ENCODE data around the gene C18orf63. TPM values are rescaled to one million over a fixed set of nuclear protein-coding genes. Genes with fewer than 3 reads are reported as not detected.

C18orf63 gene
- polyA plus RNA-seq, 1 donor (not counting 4 experiments of a cell fraction or from before 2014, with no cell fraction given), result not detected

DNA sequence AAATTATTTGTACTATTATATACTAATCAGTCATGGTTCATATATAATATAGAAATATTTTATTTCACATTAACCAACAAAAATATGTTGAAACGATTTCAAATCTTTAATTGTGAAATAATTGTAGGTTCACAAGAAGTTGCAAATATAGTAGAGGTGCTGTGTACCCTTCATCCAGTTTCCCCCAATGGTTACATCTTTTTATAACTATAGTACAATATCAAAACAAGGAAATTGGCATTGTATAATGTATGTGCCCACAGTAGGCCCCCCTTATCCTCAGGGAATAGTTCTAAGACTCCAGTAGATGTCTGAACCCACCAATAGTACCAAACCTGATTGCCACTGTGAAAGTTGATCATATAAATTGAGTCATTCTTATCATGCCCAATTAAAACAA, 16.5 kb upstream of the C18orf63 start:
- no peaks in the 10 kb centered on the region for H3K9me3 ChIP-seq (ENCODE audit: control insufficient read depth, low read depth, low read length)
- peaks cover 4% of the 10 kb centered on the region for H3K4me1 ChIP-seq (ENCODE audit: control insufficient read depth, extremely low read depth, insufficient read depth, low read length)
- TF ChIP-seq, protein P1, sequence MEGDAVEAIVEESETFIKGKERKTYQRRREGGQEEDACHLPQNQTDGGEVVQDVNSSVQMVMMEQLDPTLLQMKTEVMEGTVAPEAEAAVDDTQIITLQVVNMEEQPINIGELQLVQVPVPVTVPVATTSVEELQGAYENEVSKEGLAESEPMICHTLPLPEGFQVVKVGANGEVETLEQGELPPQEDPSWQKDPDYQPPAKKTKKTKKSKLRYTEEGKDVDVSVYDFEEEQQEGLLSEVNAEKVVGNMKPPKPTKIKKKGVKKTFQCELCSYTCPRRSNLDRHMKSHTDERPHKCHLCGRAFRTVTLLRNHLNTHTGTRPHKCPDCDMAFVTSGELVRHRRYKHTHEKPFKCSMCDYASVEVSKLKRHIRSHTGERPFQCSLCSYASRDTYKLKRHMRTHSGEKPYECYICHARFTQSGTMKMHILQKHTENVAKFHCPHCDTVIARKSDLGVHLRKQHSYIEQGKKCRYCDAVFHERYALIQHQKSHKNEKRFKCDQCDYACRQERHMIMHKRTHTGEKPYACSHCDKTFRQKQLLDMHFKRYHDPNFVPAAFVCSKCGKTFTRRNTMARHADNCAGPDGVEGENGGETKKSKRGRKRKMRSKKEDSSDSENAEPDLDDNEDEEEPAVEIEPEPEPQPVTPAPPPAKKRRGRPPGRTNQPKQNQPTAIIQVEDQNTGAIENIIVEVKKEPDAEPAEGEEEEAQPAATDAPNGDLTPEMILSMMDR (optimal IDR thresholded peaks at IDR 0.05 in 1 of 3, IDR thresholded peaks at IDR 0.05 in 1 of 3, conservative IDR thresholded peaks at IDR 0.05 in 1 of 3; ENCODE audit: extremely low read depth in 1 of 3, insufficient read depth in 2 of 3, low read length in 3 of 3), result no peak
- TF ChIP-seq EZH2 (IDR thresholded peaks at IDR 0.05; ENCODE audit: low read length), result no peak
- no peaks in the 10 kb centered on the region for H3K79me2 ChIP-seq (ENCODE audit: control insufficient read depth, insufficient read depth, low read length)
- no peak overlapping the region for H3K4me3 ChIP-seq (ENCODE audit: control insufficient read depth in 2 of 3, extremely low read depth in 1 of 3, insufficient read depth in 2 of 3, low read depth in 1 of 3, low read length in 3 of 3)
- H4K20me1 ChIP-seq (ENCODE audit: control insufficient read depth, extremely low read depth, insufficient read depth, low read length), result no peaks in the 10 kb centered on the region
- H3K9ac ChIP-seq (ENCODE audit: control insufficient read depth, extremely low read depth, insufficient read depth, low read length), result no peak overlapping the region
- H3K27me3 ChIP-seq (ENCODE audit: control insufficient read depth, extremely low read depth, insufficient read depth, low read length), result no peaks in the 10 kb centered on the region
- H3K36me3 ChIP-seq (ENCODE audit: control insufficient read depth in 2 of 2, extremely low read depth in 1 of 2, insufficient read depth in 2 of 2, low read length in 2 of 2), result no peaks in the 10 kb centered on the region
- no peak for FAIRE-seq
- H3K4me2 ChIP-seq (ENCODE audit: control insufficient read depth, extremely low read depth, insufficient read depth, low read depth, low read length), result no peak overlapping the region
- no peak overlapping the region for H2AFZ ChIP-seq (ENCODE audit: control insufficient read depth, low read length)
- dilution Hi-C loops (cut with MboI; ENCODE audit: extremely low pct_ligation_motif_present, low sequenced_read_pairs), result no loop called here
- H3K9me1 ChIP-seq (ENCODE audit: control insufficient read depth, extremely low read depth, insufficient read depth, low read length), result no peaks in the 10 kb centered on the region
- H3K27ac ChIP-seq (ENCODE audit: control insufficient read depth, insufficient read depth, low read length), result no peak overlapping the region
- DNase-seq (ENCODE audit: low read depth, low spot score), result no peak

GRCh38 chr18:74299746-74300145, 15.9 kb upstream of the C18orf63 start:
- dilution Hi-C loops (cut with MboI; ENCODE audit: extremely low pct_ligation_motif_present, low sequenced_read_pairs), result no loop called here
- no peak for TF ChIP-seq EZH2 (IDR thresholded peaks at IDR 0.05; ENCODE audit: low read length)
- TF ChIP-seq, protein P1 (optimal IDR thresholded peaks at IDR 0.05 in 1 of 3, IDR thresholded peaks at IDR 0.05 in 1 of 3, conservative IDR thresholded peaks at IDR 0.05 in 1 of 3; ENCODE audit: extremely low read depth in 1 of 3, insufficient read depth in 2 of 3, low read length in 3 of 3), result no peak

More at GRCh38 chr18:74299746-74300145, 15.9 kb upstream of the C18orf63 start:
- Histone ChIP-seq H3K36me3 (ENCODE audit: control insufficient read depth in 2 of 2, extremely low read depth in 1 of 2, insufficient read depth in 2 of 2, low read length in 2 of 2) (no peaks in the 10 kb centered on the region), H3K9me1 (ENCODE audit: control insufficient read depth, extremely low read depth, insufficient read depth, low read length) (no peaks in the 10 kb centered on the region), H3K79me2 (ENCODE audit: control insufficient read depth, insufficient read depth, low read length) (no peaks in the 10 kb centered on the region), H3K9me3 (ENCODE audit: control insufficient read depth, low read depth, low read length) (no peaks in the 10 kb centered on the region), H2AFZ (ENCODE audit: control insufficient read depth, low read length) (no peak overlapping the region), H3K4me2 (ENCODE audit: control insufficient read depth, extremely low read depth, insufficient read depth, low read depth, low read length) (no peak overlapping the region), H4K20me1 (ENCODE audit: control insufficient read depth, extremely low read depth, insufficient read depth, low read length) (no peaks in the 10 kb centered on the region), H3K4me1 (ENCODE audit: control insufficient read depth, extremely low read depth, insufficient read depth, low read length) (peaks cover 4% of the 10 kb centered on the region), H3K27ac (ENCODE audit: control insufficient read depth, insufficient read depth, low read length) (no peak overlapping the region), H3K9ac (ENCODE audit: control insufficient read depth, extremely low read depth, insufficient read depth, low read length) (no peak overlapping the region), H3K27me3 (ENCODE audit: control insufficient read depth, extremely low read depth, insufficient read depth, low read length) (no peaks in the 10 kb centered on the region), H3K4me3 (ENCODE audit: control insufficient read depth in 2 of 3, extremely low read depth in 1 of 3, insufficient read depth in 2 of 3, low read depth in 1 of 3, low read length in 3 of 3) (no peak overlapping the region)
- FAIRE-seq (peak; percentile 68), DNase-seq (ENCODE audit: low read depth, low spot score) (no peak)

All from keratinocyte (primary cell).